Activated effector memory CD4-positive, alpha-beta T cell treated with Interleukin-2 at 50 U/mL for 16 hours (primary cell): ENCODE measurements around the gene ADAP1.
"Not testable (repeated sequence)": the region's sequence is repeated elsewhere in the genome, so short reads cannot be mapped to it uniquely, and the experiment has no call there.

ENCODE experiments used
- DNase-seq: peaks from one replicate; pipeline ENCODE4 v3.0.0-alpha.2; 2020

The ADAP1 gene

DNA sequence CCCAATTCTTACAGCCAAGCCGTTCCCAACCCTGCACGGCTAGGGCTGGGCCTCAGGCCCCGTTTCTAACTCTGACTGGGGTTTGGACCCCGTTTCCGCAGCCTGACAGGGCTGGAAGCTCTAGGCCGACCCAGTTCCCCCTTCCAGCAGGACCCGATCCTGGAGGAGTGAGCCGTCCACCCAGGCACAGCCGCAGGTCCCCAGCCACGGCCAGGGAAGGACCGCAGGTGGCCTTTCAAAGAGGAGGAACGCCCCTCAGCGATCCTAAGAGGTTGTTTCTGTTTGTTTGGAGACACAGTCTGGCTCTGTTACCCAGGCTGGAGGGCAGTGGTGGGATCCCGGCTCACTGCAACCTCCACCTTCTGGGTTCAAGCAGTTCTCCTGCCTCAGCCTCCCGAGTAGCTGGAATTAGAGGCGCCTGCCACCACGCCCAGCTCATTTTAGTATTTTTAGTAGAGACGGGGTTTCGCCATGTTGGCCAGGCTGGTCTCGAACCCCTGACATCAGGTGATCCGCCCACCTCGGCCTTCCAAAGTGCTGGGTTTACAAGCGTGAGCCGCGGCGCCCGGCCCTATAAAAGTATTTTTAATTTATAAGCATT is 78.9 kb downstream of the ADAP1 start:
- no peak for DNase-seq

DNA sequence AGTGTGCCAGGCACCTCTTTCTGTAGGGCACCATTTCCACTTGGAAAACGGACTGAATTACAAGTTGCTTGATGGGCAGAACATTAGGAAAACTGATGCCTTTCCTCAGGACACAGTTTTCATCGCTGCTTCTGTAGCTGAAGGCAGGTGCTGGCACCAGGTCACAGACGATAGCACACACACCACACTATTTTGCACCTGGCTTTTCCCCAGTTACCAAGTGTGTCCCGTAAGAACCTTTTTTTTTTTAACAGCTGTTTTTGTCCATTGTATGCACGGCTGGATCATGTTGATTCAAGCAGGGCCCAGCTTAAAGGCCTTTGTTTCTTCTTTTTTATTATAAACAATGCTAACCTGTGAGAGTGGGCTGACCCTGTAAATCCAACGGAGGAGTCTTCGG is 79.4 kb downstream of the ADAP1 start:
- no peak for DNase-seq

DNA sequence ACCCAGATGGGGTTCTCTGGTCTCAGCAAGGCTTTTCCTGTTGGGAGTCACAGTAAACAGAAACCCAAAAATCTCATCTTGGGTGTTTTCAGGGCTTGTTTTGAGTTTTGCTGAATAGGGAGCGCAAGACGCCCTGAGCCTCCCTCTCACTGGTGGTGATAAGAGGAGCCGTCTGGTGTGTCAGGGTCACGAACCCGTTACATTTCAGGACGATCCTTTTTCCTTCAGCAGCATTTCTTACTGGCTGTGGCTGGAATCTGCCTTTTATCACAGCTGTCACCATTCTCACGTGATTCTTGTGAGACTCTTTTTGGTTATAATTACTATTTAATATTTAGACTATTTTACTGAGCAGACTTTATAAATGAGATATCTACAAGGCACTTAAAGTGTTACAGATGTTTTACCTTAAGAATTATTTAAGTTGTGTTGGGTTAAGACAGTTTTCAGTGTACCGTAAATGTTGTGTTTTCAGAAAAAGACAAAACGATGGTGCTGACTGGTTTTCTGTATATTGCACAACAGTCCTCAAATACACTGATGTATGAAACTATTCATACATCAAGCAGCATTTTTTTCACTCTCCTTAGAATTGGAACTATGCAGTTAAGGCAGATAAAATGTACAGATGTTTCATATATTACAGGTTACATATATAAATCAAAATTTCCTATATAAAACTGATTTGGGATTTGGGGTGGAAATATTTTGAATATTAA is 80.3 kb downstream of the ADAP1 start:
- DNase-seq = no peak

DNA sequence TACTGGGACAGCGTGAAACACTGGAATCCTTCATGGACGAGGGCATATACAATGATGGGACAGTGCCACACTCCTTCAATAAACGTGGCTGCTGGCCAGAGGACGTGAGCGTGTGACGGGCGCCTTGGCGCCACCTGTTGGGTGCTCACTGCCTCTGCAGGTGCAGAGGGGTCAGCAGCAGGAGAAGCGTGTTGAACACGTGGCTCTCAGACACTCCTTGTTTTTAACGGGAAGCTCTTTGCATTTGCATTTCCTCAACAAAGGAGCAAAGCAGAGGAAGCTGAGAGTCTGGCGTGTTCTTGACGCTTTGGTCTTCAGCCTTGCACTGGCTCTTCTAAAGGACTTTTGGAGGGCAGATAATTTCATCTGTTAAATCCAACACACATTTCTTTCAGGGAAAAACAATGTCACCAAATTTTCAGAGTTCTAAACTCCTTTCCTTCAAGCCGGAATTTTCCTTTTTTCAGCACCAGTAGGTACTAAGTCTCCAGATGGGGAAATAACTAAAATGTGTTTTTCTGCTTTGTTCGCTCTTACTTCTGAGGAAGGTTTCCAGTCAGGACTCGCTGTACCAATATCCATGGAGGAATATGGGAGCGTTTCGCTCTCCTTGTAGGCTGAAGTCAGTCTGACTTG is 81.0 kb downstream of the ADAP1 start:
- peak; percentile 59 for DNase-seq

DNA sequence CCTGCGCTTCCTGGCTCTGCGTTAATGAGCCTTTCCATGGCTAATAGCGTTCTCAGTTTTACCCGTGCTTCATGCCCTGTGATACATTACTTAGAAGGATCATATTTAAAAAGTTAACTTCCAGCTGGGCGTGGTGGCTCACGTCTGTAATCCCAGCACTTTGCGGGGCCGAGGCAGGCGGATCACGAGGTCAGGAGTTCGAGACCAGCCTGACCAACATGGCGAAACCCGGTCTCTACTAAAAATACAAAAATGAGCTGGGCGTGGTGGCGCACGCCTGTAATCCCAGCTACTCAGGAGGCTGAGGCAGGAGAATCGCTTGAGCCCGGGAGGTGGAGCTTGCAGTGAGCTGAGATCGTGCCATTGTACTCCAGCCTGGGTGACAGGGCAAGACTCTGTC is 81.8 kb downstream of the ADAP1 start:
- not testable (repeated sequence) for DNase-seq

DNA sequence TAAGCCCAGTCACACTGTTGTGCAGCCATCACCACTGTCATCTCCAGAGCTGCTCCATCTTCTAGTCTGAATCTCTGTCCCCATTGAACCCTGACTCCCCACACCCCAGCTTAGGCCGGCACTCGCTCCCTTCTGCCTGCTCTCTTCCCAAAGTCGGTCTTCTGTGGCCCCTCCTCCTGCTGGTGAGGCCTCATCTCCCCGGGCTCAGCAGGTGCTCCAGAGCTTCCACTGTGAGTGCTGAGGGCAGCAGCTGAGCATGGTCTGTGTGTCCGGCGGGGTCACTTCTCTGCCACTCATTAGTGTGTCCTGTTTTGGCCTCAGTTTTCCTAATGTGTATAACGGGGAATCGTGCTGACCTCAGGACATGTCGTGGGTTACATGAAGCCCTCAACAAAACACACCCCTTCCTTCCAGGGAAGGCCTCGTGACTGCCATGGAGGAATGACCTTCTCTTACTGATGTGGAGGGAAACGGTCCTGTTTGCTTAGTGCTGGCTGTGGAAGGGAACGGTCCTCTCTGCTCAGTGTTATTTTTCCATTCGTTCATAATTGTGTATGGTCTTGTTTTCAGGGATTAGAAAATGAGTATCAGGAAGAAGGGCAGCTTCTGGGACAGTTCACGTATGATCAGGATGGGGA is 82.5 kb downstream of the ADAP1 start:
- DNase-seq = no peak

DNA sequence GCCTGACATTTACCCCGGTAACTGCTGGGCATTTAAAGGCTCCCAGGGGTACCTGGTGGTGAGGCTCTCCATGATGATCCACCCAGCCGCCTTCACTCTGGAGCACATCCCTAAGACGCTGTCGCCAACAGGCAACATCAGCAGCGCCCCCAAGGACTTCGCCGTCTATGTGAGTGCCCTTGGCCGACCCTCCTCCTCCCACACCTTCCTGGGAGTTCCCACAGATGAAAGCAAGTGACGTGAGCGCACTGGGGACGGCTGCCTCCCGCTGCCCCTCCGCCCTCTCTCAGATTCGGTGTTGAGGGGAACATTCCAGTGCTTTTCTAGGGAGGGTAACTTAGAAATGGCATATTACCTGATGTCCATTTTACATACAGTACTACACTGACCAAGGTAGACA is 85.1 kb downstream of the ADAP1 start:
- DNase-seq = no peak

DNA sequence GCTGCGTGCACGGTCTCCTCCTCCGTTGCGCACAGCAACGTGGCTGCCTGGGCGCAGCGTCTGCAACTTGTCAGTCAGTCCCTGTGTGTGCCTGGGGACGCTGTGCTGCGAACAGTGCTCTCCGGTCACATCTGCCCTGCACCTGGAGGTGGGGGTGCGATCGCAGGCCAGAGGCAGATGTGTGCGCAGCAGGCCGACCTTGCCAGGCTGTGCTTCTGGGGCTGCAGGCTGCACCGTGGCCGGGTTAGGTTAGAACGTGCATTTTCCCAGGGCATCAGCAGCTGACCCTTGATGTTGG is 86.3 kb downstream of the ADAP1 start:
- DNase-seq = no peak

DNA sequence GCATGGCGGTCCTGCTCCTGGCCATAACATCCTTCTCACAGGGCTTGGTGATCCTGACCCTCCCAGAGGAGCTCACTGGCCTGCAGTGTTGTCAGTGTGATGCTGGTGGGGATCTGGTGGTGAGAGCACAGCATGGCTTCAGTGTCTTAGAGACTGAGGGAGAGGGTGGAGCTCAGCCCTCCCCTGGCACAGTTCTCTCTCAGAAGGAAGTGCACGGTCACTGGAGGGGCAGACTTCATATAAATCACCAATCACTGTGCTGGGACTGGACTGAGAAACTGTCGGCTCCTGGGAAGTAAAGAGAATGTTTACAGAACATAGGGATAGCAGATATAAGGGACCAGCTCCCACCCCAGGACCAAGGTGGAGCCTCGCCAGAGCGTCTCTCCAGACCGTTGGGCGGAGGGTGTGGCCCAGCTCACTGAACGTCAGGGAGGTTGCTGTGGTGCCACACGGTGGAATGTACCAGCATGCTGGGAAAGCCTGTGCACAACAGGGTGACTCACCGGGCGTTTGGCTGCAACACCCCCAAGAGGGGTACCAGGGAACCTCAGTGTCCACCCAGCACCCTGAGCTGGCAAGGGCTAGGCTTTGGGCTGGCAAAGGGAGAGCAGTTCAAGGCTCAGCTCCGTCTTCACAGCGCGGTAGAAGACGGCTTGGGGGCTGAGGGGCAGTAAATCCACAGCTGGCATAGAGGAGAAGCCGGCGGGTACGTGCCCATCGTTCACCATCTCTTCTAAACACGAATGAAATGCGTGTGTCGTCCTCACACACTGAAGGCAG is 86.9 kb downstream of the ADAP1 start:
- no peak for DNase-seq

DNA sequence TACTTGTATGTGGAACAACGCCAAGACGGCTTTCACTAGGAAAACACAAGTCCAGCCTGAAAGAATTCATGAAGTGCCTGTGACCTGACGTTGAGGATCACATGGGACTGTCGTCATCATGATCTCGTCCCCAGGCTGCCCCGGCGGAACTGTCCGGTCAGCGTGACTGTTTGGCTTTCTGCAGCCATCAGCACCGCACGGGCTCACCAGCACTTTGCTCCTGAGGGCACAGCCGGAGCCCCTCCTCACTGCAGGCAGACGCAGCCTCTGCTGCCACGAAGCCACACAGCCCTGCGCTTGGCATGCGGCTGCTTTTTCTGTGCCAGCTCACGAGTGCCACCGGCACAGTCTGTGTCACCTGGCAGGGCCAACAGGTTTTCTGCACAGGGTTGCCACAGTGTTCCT is 87.5 kb downstream of the ADAP1 start:
- DNase-seq = no peak

DNA sequence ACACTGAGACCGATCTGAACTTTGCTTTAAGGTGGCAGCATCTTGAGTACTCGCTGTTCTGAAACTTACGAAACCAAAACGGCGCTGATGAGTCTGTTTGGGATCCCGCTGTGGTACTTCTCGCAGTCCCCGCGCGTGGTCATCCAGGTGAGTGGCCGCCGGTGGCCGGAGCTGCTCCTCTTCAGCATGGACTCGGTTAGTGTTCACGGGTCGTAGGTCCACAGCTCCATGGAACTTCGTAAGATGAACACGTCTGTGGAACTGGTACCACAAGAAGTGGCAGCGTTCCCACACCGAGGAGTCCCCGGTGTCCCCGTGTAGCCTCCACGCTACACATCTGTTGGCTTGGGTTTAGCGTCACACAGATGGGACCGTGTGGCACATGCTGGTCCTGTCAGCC is 88.6 kb downstream of the ADAP1 start:
- no peak for DNase-seq

DNA sequence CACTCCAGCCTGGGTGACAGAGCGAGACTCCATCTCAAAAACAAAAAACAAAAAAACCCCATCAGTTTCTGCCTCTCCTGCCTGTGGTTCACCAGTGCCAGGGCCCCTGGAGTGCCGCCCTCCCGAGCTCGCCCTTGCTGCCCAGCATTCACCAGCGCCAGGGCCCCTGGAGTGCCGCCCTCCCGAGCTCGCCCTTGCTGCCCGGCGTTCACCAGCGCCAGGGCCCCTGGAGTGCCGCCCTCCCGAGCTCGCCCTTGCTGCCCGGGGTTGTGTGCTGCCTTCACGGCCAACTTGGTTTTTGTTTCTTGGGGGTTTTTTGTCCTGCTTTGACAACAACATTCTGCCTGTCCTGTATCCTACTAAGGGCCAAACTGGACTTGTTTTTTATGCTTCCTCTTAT is 91.4 kb downstream of the ADAP1 start:
- no peak for DNase-seq

DNA sequence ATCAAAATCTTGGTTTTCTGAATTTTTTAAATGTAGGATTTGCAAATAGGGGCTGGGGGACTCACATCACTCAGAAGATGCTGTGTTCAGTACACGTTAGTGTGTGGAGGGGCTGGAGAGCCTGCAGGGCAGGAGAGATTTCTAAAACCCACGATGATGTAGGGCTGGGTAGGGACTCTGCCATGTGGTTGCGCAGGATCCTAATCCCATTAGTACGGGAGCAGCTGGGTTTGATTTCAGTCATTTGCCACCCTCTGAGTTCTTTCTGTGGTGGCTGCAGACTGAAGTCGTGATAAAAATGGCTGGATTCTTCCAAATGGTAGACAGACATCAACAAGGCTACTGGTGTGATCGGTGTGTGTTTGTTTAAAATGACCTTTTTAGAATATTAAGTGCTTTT is 92.3 kb downstream of the ADAP1 start:
- no peak for DNase-seq

DNA sequence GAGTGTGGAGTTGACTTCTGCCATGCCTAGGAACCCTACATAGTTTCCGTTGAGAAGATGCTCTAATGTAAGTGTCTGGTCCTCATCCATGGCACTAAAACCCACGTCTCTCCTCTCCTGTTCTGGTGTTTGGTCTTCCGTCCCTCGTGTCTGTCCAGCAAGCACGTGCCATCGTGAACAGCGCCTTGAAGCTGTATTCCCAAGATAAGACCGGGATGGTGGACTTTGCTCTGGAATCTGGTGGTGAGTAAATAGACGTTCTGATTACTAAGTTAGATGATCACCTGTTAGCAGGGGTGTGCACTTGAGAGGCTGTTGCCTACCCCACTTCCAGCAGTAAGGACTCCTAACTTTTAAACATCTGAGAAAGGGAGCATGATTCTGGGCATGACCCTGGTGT is 93.3 kb downstream of the ADAP1 start:
- DNase-seq = no peak

DNA sequence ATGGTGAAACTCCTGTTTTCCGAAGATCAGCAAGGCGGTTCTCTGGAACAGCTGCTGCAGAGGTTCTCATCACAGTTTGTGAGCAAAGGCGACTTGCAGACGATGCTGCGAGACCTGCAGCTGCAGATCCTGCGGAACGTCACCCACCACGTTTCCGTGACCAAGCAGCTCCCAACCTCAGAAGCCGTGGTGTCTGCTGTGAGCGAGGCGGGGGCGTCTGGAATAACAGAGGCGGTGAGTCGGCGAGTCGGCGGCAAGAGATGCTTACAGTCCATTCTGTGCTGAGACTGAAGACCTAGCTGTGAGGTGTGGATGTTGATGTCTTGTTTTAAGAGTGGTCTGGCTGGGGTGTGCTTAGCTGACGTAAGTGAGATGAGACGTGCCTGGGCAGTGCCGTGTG is 94.3 kb downstream of the ADAP1 start:
- no peak for DNase-seq

DNA sequence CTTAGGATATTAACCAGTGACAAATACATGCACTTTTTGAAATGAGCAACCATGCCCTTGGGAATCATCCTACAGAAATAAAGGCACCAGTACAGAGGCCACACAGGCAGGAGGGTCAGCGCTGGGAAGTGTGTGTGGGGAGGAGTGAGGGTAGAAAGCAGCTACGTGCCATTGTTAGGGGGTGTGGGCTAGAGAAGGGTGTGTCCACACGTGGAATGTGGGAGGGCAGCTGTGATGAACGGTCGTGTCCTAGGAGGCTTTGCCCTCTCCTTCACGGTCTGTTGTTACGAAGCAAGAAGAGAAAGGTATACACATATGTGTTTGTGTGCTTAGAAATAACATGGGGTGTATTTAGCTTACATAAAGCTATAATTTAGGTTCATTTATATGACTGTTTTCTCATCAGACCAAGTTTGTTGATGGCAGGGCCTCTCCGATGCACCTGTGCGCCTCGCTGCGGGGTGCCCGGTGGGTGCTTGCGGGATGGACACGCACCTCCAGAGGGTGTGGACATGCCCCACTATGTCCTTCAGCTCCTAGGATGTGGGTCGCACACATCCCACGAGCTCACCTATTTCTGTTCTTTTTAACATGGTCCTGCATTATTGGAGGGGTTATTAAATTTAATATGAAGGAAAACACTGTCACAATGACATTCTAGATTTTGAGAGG is 95.0 kb downstream of the ADAP1 start:
- DNase-seq = no peak

DNA sequence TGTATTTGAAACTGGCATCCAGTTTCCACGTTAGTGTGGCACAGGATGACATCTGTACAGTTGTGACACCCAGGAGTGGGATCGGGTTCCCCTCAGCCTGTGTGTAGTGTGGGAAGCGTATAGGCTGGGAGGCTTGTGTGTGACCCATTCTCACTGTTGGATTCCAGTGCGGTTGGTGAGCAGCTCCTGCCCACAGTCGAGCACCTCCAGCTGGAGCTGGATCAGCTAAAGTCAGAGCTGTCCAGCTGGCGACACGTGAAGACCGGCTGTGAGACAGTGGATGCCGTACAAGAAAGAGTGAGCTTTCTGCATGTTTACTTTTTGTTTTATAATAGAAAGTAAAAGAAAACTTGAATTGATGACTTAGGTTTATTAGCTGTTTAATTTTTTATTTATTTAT is 96.8 kb downstream of the ADAP1 start:
- no peak for DNase-seq

DNA sequence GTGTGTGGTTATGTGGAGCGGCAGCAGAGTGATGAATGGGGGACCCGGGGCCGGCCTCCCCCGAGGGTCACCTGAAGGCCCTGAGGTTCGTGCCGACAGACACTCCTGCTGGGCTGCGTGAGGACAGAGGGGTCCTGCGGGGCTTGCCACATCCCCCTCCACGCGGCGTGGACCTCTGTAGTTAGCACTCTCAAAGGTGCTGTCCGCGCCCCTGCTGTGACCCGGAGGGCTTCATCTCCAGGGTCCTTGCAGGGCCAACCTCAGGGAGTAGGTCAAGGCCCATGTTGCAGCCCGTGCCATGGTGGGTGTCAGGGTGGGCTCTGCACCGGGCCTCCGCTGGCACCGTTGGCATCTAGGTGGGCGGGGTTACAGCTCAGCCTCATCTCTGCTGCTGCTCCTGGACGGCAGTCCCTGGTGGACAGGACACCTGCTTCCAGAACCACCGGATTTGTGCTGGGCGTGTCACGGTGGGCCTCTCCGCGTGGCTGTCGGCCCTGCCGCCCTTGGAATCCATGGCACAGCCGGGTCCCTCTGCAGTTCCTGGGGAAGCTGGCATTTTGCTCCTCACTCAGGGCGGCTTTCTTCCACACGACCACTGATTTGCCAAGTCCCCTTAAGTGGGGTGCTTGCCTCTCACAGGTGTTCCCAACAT is 97.9 kb downstream of the ADAP1 start:
- DNase-seq = no peak

DNA sequence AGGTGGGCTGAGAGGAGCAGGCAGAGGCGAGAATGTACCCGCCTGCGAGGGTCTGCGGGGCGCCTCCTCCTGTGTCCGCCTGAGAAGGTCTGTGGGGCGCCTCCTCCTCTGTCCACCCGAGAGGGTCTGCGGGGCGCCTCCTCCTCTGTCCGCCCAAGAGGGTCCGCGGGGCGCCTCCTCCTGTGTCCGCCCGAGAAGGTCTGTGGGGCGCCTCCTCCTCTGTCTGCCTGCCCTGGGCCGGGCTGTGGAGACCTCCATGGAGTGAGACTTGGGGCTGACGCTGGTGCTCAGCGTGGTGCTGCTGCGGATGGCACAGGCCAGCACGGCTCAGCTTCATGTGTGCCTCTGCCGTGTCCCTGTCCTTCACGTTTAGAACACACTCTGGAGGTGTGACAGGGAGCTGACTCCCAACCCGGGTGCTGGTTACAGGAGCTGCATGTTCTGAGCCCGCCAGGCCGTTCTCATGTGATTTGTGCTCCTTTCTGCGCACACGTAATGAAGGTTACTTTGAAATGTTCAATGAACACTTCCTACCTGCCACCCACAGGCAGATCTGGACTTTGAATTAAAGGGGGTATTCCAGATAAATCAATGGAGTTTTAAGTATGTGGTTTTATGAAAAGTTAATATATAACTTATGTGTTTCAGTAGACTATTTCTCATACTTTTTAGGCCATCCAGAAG is 98.7 kb downstream of the ADAP1 start:
- no peak for DNase-seq

DNA sequence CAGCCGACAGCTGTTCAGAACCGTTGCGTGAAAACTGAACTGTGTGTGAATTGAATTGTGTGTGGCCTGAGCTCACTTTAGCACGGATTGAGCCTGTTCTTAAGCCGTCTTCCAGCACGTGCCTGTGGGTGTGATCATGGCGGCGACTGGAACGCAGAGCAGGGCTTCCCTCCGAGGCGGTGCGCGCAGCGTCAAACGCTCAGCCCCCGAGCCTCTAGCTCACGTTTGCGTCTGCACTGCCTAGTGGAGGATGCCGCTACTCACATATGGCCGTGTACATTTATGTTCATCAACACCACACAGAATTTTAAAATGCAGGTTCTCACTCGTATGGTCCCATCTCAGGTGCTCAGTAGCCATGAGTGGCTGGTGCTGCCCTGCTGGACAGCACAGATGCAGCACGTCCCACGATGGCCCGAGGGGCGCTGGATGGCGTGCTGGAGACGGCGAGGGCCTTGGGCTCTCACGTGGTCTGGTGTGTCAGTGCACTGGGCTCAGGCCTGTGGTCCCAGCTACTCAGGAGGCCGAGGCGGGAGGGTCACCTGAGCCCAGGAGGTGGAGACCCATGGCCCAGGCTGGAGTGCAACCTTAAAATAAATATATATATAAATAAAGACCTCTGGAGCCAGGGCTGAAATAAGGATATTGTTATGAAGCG is 100.2 kb downstream of the ADAP1 start:
- DNase-seq = no peak
